HG03439 (cell line): Measurements from ENCODE around the gene LUZP1.
A peak's percentile ranks its signal among the peaks of the same experiment; 100 is the strongest.
"Not testable (repeated sequence)": the region's sequence is repeated elsewhere in the genome, so short reads cannot be mapped to it uniquely, and the experiment has no call there.

Source experiments
- ATAC-seq: cut with Tn5 transposase; IDR thresholded peaks from one replicate; pipeline ENCODE4 v1.9.1; 2021; ENCODE audit warnings: mild to moderate bottlenecking, moderate library complexity; ENCODE audit not compliant: unreplicated experiment

Gene LUZP1

DNA sequence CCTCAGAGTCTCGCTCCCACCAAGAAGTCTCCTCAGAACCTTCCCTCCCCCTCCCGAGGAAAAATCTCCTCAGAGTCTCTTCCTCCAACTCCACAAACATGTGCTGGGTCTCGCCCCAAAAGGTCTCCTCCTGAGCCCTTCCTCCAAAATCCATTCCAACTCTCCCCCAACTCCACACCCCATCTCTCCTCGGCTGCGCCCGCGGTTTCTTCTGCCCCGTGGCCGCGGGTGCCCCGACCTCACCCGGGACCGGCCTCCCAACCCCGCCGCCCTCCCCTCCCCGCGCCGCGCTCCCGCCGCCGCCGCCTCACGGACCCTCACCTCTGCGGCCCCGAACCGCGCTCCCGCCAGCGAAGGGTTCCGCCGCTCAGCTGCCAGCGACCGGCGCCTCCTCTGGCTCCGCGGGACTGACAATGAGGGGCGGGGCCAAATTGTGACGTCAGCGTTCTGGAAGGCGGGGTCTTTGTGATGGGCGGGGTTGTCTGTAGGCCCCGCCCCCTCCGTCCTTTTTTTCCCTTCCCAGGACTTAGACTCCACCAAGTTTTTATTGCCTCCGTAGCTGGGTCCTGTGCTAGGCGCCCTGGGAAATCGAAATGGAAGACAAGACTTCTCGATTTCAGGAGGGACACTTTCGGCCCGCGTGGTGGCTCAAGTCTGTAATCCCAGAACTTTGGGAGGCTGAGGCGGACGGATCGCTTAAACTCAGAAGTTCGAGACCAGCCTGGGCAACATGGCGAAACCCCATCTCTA lies at the start of gene LUZP1:
LUZP1 (minus strand) TSS at position 412 of the 750 bp plus-strand sequence.
- peak; percentile 84 for ATAC-seq

- ATAC-seq = no peak
These were observed 48.9 kb upstream of the LUZP1 start, which contains the start of gene HTR1D for GRCh38 chr1:23217421-23218115. Gene HTR1D, minus strand, starts transcription at chr1:23217502. Its CDS starts 23,283 bp downstream, at chr1:23194219.

GRCh38 chr1:23216771-23217420 lies 48.2 kb upstream of the LUZP1 start:
- no peak for ATAC-seq

DNA sequence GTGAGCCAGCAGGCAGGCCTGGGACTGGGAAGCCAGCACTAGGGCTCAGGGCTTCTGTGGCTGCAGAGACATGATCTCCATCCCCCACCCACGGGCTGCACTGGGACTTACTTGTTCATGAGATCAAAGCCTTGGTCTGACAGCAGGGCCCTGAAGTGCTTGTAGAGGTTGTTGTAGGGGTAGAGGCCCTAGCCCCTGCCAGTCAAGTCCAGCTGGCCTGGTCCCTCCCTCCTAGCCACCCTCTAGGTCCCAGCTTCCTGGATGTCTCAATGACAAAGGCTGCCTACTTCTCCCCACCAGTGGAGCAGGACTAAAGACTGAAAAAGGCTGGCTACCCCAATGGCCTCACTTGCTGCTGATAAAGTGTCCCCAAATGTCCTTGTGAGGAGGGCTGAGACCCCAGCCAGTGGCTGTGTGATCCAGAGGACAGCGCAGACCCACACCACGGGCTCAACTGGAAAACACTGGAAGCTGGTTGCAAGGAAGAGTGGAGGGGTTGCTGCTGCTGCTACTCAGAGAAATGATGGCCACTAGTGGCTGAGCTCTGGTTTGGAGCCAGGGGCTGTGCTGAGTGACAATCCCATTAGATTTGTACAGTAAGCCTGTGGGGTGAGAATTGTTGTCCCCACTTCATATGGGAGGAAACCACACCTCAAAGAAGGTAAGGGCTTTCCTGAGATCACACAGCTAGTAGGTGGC lies 47.2 kb upstream of the LUZP1 start:
- ATAC-seq = no peak

GRCh38 chr1:23215291-23215690 lies 46.6 kb upstream of the LUZP1 start:
- no peak for ATAC-seq

- ATAC-seq = no peak
These were observed 46.0 kb upstream of the LUZP1 start for GRCh38 chr1:23214640-23215039.

GRCh38 chr1:23211955-23212354 lies 43.3 kb upstream of the LUZP1 start:
- no peak for ATAC-seq

DNA sequence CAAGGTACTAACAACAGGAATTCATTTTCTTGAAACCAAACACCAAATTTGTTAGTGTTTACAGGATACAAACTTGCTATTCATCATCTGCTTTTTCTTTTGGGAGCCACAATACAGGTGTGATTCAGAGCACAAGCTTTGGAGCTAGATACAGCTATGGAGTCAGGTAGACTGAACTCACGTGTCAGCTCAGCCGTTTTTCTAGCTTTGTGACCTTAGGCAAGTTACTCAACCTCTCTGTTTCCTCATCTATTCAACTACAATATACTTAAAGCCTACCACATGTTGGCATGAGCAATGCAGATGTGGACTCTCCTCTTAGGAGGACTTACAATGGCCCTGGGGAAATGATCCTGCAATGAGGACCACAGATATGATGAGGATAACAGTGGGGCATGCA lies 42.3 kb upstream of the LUZP1 start:
- ATAC-seq = no peak

GRCh38 chr1:23210351-23210785 lies 41.7 kb upstream of the LUZP1 start:
- ATAC-seq = no peak

DNA sequence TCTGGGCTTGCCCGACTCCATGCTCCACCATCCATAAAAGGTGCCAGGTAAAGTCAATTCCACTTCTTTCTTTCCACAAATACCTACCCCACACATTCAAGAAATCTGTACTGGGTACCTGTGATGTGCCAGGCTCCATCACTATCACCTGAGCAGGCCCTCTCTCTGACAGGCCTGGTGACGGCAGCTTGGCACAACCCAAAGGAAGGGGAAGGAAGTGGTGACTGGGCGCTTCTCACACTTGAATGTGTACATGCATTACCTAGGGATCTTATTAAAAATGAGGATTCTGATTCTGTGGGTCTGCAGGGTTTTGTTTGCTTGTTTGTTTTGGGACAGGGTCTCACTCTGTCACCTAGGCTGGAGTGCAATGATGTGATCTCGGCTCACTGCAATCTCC lies 41.1 kb upstream of the LUZP1 start:
- no peak for ATAC-seq

GRCh38 chr1:23208527-23208926 lies 39.9 kb upstream of the LUZP1 start:
- ATAC-seq = no peak

- not testable (repeated sequence) for ATAC-seq
These were observed 39.1 kb upstream of the LUZP1 start for GRCh38 chr1:23207733-23208132.

DNA sequence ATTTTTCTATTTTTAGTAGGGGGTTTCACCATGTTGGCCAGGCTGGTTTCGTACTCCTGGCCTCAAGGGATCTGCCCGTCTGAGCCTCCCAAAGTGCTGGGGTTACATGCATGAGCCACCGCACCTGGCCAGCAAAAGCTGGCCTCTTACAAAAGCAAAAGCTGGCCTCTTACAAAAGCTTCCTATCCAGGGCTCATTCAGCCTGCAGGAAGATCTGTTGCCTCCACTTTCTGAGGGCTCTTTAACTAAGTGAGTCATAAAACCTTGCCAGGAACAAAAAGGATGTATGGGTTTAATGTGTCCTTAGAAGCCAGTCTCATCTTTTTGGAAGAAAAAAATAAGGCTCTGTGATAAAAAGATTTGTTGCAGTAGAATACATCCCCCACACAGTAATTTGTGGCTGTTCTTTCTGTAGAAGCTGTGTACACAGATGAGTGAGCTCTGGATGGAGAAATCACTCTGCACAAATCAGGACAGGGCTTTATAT lies 33.6 kb upstream of the LUZP1 start:
- no peak for ATAC-seq

DNA sequence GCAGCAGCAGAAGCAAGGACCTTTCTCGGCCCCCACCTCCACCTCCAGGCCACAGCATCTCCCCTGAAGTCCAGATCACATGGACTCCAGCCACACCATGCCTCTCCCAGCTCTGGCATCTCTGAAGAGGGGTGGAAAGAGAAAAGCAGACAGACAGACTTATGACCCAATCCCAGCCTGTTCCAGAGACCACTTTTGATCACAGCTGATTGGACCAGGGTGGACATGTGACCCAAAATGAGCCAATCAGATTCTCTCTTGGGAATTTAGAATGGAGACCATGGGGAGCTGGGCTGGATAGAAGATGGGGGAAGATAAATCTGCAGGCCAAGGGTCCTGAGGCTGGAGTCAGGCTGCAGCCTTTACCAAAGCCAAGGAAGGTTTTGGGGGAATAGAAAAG lies 32.2 kb upstream of the LUZP1 start:
- ATAC-seq = no peak

GRCh38 chr1:23198373-23198772 lies 29.7 kb upstream of the LUZP1 start:
- ATAC-seq = no peak

DNA sequence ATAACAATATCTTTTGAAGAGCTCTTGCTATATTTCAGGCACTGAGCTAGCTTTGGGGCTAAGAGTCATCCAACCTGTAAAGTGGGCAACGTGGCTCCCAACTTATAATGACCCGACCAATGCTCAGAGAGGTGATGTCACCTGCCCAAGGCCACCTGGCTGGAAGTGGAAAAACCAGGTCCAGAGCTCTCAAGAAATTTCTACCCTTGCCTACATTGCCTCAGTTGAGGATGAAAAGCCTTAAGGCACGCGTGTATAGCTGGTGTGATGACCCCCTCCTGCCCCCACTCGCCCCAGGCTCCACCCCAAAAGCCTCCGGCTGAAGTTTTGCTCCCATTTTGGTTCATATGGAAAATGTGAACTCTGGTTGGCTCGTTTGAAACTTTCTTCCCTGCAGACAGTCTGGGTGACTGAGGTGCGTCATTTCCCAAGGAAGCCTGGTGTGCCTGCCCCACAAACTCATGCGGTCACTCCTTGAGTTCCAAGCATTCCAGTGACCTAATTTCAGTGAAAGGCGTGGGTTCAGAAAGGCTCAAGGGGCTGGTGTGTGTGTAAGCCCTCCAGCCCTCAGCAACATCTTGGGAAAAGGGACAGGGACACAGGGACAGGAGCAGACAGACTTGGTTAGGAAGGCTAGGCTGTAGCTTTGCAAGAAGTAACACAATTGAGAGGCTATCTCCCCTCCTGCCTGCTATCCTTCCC lies 28.1 kb upstream of the LUZP1 start:
- ATAC-seq = no peak

DNA sequence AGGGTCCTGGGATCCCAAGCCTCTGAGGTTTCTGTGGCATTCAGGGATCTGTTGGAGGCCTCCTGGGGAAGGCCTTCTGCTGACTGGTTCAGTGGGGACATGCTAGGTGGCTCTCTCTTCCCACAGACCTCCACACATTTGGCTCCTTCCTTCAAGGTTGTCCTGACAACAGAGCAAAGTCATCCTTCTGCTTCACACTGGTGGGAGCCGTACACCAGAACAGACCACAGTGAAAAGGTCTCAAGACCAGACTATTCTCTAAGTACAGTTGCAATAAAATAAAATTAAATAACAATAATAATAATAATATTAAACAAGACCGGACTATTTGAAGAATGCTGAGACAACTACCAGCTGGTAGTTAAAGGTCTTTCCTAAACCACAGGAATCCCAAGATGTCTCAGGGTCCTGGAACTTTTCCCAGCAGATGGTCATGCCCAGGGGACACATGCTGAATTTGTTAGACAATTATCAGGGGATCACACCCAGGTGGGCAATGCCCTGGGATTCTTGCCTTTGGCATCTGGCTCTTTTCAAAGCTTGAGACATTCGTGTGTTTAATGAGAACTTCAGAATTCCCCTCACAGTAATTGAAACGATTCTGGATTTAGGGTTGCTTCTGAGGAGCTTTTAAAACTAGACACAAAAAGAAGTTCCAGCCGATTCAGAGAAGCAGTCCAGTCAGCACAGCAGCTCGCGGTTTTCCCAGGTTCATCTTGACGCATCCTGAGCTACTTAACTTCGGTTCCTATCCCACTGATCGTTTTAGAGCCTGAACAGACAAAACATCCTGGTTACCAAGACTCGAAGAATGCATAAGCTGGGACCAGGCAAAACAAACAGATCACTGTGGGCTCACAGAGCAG lies 25.7 kb upstream of the LUZP1 start:
- no peak for ATAC-seq

GRCh38 chr1:23193391-23194118 lies 24.9 kb upstream of the LUZP1 start:
- no peak for ATAC-seq

GRCh38 chr1:23191199-23191598 lies 22.5 kb upstream of the LUZP1 start:
- no peak for ATAC-seq
